Mucosa of stomach (tissue), 1 donor: ENCODE measurements around the gene CTAGE1.

Source experiments
- H3K27me3 ChIP-seq: one replicate; pipeline ENCODE4 v1.7.0; 2013; ENCODE audit warnings: mild to moderate bottlenecking, low read length; ENCODE audit not compliant: control insufficient read depth, insufficient read depth
- H3K36me3 ChIP-seq: one replicate; pipeline ENCODE4 v1.7.0; 2013; ENCODE audit warnings: low read length; ENCODE audit not compliant: control insufficient read depth, insufficient read depth
- H3K4me1 ChIP-seq: one replicate; pipeline ENCODE4 v1.7.0; 2013; ENCODE audit warnings: mild to moderate bottlenecking, low read length; ENCODE audit not compliant: control insufficient read depth, insufficient read depth
- H3K4me3 ChIP-seq: one replicate; pipeline ENCODE4 v1.7.0; 2013; ENCODE audit warnings: low read length
- H3K9ac ChIP-seq: one replicate; pipeline ENCODE4 v1.7.0; 2013; ENCODE audit warnings: mild to moderate bottlenecking, low read length, moderate library complexity
- H3K9me3 ChIP-seq: one replicate; pipeline ENCODE4 v1.7.0; 2013; ENCODE audit warnings: mild to moderate bottlenecking, low read length, moderate library complexity; ENCODE audit not compliant: control insufficient read depth
- donor health status: Pancreatic carcinoma.

Gene CTAGE1

GRCh38 chr18:22417496-22418188 lies at the start of gene CTAGE1:
Gene CTAGE1 (minus strand): TSS chr18:22417915. CDS start chr18:22417811, 104 bp downstream.
- Histone ChIP-seq H3K4me1 (peaks cover under 1% of the 10 kb centered on the region), H3K36me3 (no peaks in the 10 kb centered on the region), H3K9ac (no peak within 1 kb of the TSS)

GRCh38 chr18:22466608-22467395 lies 49.1 kb upstream of the CTAGE1 start:
- H3K4me1 ChIP-seq = peaks cover 59% of the 10 kb centered on the region
- H3K9me3 ChIP-seq = no peaks in the 10 kb centered on the region
- H3K4me3 ChIP-seq = no peak overlapping the region
- no peak overlapping the region for H3K9ac ChIP-seq
- H3K27me3 ChIP-seq = no peaks in the 10 kb centered on the region
- no peaks in the 10 kb centered on the region for H3K36me3 ChIP-seq

More at GRCh38 chr18:22417496-22418188, at the start of gene CTAGE1:
- H3K27me3 ChIP-seq = no peaks in the 10 kb centered on the region
- H3K4me3 ChIP-seq = no peak within 1 kb of the TSS
- H3K9me3 ChIP-seq = no peaks in the 10 kb centered on the region

GRCh38 chr18:22465859-22466457 lies 48.2 kb upstream of the CTAGE1 start:
- Histone ChIP-seq H3K9ac (no peak overlapping the region), H3K4me3 (no peak overlapping the region), H3K9me3 (no peaks in the 10 kb centered on the region), H3K4me1 (peaks cover 50% of the 10 kb centered on the region), H3K36me3 (no peaks in the 10 kb centered on the region), H3K27me3 (no peaks in the 10 kb centered on the region)

GRCh38 chr18:22463076-22463475 lies 45.4 kb upstream of the CTAGE1 start:
- H3K36me3 ChIP-seq = no peaks in the 10 kb centered on the region
- H3K27me3 ChIP-seq = no peaks in the 10 kb centered on the region
- H3K4me3 ChIP-seq = no peak overlapping the region
- H3K9me3 ChIP-seq = no peaks in the 10 kb centered on the region
- H3K4me1 ChIP-seq = peaks cover 26% of the 10 kb centered on the region
- no peak overlapping the region for H3K9ac ChIP-seq

GRCh38 chr18:22459491-22459890 lies 41.8 kb upstream of the CTAGE1 start:
- no peak overlapping the region for H3K4me3 ChIP-seq
- no peaks in the 10 kb centered on the region for H3K9me3 ChIP-seq
- no peaks in the 10 kb centered on the region for H3K36me3 ChIP-seq
- no peaks in the 10 kb centered on the region for H3K27me3 ChIP-seq
- peaks cover 4% of the 10 kb centered on the region for H3K4me1 ChIP-seq
- no peak overlapping the region for H3K9ac ChIP-seq

GRCh38 chr18:22457524-22457923 lies 39.8 kb upstream of the CTAGE1 start:
- H3K9ac ChIP-seq = no peak overlapping the region
- no peaks in the 10 kb centered on the region for H3K27me3 ChIP-seq
- no peak overlapping the region for H3K4me3 ChIP-seq
- no peaks in the 10 kb centered on the region for H3K9me3 ChIP-seq
- no peaks in the 10 kb centered on the region for H3K36me3 ChIP-seq
- H3K4me1 ChIP-seq = peaks cover 8% of the 10 kb centered on the region

- no peaks in the 10 kb centered on the region for H3K27me3 ChIP-seq
- H3K4me1 ChIP-seq = peaks cover 9% of the 10 kb centered on the region
- no peaks in the 10 kb centered on the region for H3K36me3 ChIP-seq
- no peaks in the 10 kb centered on the region for H3K9me3 ChIP-seq
- no peak overlapping the region for H3K4me3 ChIP-seq
- no peak overlapping the region for H3K9ac ChIP-seq
Measured at GRCh38 chr18:22456547-22456946, 38.8 kb upstream of the CTAGE1 start.

- Histone ChIP-seq H3K27me3 (no peaks in the 10 kb centered on the region), H3K4me3 (no peak overlapping the region), H3K9ac (no peak overlapping the region), H3K9me3 (no peaks in the 10 kb centered on the region), H3K4me1 (peaks cover 9% of the 10 kb centered on the region), H3K36me3 (no peaks in the 10 kb centered on the region)
Measured at GRCh38 chr18:22456116-22456480, 38.4 kb upstream of the CTAGE1 start.

- Histone ChIP-seq H3K9me3 (no peaks in the 10 kb centered on the region), H3K36me3 (no peaks in the 10 kb centered on the region), H3K9ac (no peak overlapping the region), H3K4me1 (peaks cover 9% of the 10 kb centered on the region), H3K4me3 (no peak overlapping the region), H3K27me3 (no peaks in the 10 kb centered on the region)
Measured at GRCh38 chr18:22455425-22456115, 37.9 kb upstream of the CTAGE1 start.

- Histone ChIP-seq H3K4me1 (peaks cover 9% of the 10 kb centered on the region), H3K9me3 (no peaks in the 10 kb centered on the region), H3K9ac (no peak overlapping the region), H3K36me3 (no peaks in the 10 kb centered on the region), H3K4me3 (no peak overlapping the region), H3K27me3 (no peaks in the 10 kb centered on the region)
Measured at GRCh38 chr18:22453315-22453714, 35.6 kb upstream of the CTAGE1 start.

- Histone ChIP-seq H3K9ac (peak overlapping the region; percentile 63), H3K27me3 (no peaks in the 10 kb centered on the region), H3K9me3 (no peaks in the 10 kb centered on the region), H3K4me3 (no peak overlapping the region), H3K4me1 (peaks cover 19% of the 10 kb centered on the region), H3K36me3 (no peaks in the 10 kb centered on the region)
Measured at GRCh38 chr18:22452226-22452668, 34.5 kb upstream of the CTAGE1 start.
